PFSK-1 (cell line): Measurements from ENCODE around the gene GPR39.

Source experiments
- POLR2AphosphoS5 ChIP-seq: IDR thresholded peaks from 2 replicates; pipeline ENCODE4 v1.6.1; 2012; ENCODE audit warnings: low read depth, mild to moderate bottlenecking, control low read depth, low read length, moderate library complexity
- REST ChIP-seq, 2 experiments: IDR thresholded peaks; 2 replicates each; pipeline versions ENCODE4 v1.6.1 to v1.8.0; 2011 to 2012; ENCODE audit warnings: low read depth in 2 of 2, low read length in 2 of 2, control low read depth in 1 of 2, inconsistent platforms in 1 of 2, mild to moderate bottlenecking in 1 of 2, moderate library complexity in 1 of 2; ENCODE audit not compliant: insufficient read depth in 1 of 2

DNA sequence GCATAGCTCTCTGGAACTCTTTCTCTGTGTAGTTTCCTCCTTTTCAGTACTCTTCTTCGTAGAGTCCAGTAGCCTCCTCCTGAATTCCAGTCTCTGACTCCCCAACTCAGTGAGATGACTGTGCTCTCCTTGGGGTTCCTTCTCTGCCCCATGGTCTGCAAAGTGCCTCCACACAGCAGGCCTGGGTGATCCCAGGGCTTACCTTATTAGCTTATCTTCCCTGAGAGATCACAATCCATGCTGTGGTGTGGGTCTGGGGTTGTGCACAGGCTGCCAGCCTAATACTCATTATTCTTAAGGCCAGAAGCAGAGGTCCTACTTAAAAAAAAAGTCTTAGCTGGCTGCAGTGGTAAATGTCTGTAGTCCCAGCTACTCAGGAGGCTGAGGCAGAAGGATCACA lies 4.6 kb upstream of the GPR39 start:
- TF ChIP-seq POLR2AphosphoS5: no peak
- no peak for TF ChIP-seq REST (IDR thresholded peaks at IDR 0.05; ENCODE audit: insufficient read depth in 1 of 2, low read depth in 2 of 2, low read length in 2 of 2)
